ENCODE data around the gene LDHAL6A. TPM values are rescaled to one million over a fixed set of nuclear protein-coding genes. Genes with fewer than 3 reads are reported as not detected.

Gene LDHAL6A
- total RNA-seq, 1 experiment from 2014 or later: 0.59 TPM

DNA sequence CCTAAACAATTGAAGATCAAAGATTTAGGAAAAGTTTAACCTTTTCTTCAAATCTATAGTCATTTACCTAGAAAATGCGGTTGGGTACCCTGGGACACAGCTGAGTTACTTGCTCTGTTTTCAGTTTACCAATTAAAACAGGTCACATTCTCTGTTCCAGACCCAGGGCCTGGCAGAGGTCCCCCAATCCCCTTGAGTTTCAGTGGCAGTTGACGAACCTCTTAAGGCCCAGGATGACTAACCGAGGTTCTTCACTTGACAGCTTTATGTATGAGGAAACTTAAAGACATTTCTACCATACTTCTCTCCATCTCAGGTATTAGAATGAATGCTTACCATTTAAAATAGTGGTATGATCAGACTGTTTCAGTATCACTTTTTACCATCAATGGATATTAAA lies 16.3 kb downstream of the LDHAL6A start:
- POLR2A ChIA-PET: no interaction called here
- BruUV-seq (replicated peaks): no TSS peak
- H3K27ac Mint-ChIP-seq (ENCODE audit: unreplicated experiment): no peak overlapping the region

DNA sequence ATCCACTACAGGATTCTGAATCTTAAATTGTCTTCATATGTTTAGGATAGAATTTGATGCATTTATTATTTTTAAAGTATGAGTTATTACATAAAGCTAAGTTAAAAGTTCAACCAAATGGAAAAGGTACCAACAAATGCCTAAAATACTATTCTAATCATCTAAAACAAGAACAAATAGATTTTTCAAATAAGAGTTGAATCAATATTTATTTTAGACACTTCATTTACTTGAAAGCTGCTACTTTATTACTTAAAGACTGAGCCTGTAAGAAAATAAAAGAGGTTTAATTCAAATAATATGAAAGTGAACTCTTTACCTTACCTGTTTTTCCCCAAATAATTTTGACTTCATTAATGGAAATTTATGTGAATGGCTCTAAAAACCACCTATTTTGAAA lies 16.9 kb downstream of the LDHAL6A start:
- Histone ChIP-seq H3K4me1 (0 out of 2 replicates have a peak, but pooled peaks cover 3% of the 10 kb centered on the region), H3K36me3 (ENCODE audit: control insufficient read depth, insufficient read depth, low read length) (no peaks in the 10 kb centered on the region; the same call in 1 of the 2 replicates), H3K9me3 (no peaks in the 10 kb centered on the region), H3K4me3 (ENCODE audit: low read depth, low read length) (no peak overlapping the region), H3K27me3 (replicated peaks; ENCODE audit: control insufficient read depth, insufficient read depth, low read length) (no peaks in the 10 kb centered on the region)
- H3K9me3 Mint-ChIP-seq (ENCODE audit: unreplicated experiment): no peaks in the 10 kb centered on the region
- no TSS peak for BruUV-seq (replicated peaks)
- POLR2A ChIA-PET: no interaction called here
- CTCF ChIA-PET: no interaction called here
- H3K4me1 Mint-ChIP-seq (ENCODE audit: low read depth, unreplicated experiment): no peaks in the 10 kb centered on the region
- H3K36me3 Mint-ChIP-seq (ENCODE audit: insufficient read depth, unreplicated experiment): peaks cover 26% of the 10 kb centered on the region
- H3K27me3 Mint-ChIP-seq (ENCODE audit: insufficient read depth, unreplicated experiment): no peaks in the 10 kb centered on the region
- no peak overlapping the region for H3K27ac Mint-ChIP-seq (ENCODE audit: unreplicated experiment)
- intact Hi-C loops (cut with micrococcal nuclease; ENCODE audit: unreplicated experiment): no loop called here
- DNase-seq: no peak
- no peak overlapping the region for H3K4me3 Mint-ChIP-seq (ENCODE audit: unreplicated experiment)
- TF ChIP-seq, protein P1, sequence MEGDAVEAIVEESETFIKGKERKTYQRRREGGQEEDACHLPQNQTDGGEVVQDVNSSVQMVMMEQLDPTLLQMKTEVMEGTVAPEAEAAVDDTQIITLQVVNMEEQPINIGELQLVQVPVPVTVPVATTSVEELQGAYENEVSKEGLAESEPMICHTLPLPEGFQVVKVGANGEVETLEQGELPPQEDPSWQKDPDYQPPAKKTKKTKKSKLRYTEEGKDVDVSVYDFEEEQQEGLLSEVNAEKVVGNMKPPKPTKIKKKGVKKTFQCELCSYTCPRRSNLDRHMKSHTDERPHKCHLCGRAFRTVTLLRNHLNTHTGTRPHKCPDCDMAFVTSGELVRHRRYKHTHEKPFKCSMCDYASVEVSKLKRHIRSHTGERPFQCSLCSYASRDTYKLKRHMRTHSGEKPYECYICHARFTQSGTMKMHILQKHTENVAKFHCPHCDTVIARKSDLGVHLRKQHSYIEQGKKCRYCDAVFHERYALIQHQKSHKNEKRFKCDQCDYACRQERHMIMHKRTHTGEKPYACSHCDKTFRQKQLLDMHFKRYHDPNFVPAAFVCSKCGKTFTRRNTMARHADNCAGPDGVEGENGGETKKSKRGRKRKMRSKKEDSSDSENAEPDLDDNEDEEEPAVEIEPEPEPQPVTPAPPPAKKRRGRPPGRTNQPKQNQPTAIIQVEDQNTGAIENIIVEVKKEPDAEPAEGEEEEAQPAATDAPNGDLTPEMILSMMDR (IDR thresholded peaks at IDR 0.05; ENCODE audit: insufficient read depth in 1 of 2, low read depth in 1 of 2, low read length in 1 of 2, severe bottlenecking in 1 of 2, unreplicated experiment in 1 of 2): no peak

More for the DNA sequence above, 16.3 kb downstream of the LDHAL6A start:
- CTCF ChIA-PET: no interaction called here
- H3K4me1 ChIP-seq: 0 out of 2 replicates have a peak, but pooled peaks cover 3% of the 10 kb centered on the region
- Mint-ChIP-seq H3K27me3 (ENCODE audit: insufficient read depth, unreplicated experiment) (no peaks in the 10 kb centered on the region), H3K9me3 (ENCODE audit: unreplicated experiment) (no peaks in the 10 kb centered on the region), H3K36me3 (ENCODE audit: insufficient read depth, unreplicated experiment) (peaks cover 21% of the 10 kb centered on the region), H3K4me1 (ENCODE audit: low read depth, unreplicated experiment) (no peaks in the 10 kb centered on the region), H3K4me3 (ENCODE audit: unreplicated experiment) (no peak overlapping the region)
- no peak overlapping the region for H3K4me3 ChIP-seq (ENCODE audit: low read depth, low read length)
- H3K27me3 ChIP-seq (replicated peaks; ENCODE audit: control insufficient read depth, insufficient read depth, low read length): no peaks in the 10 kb centered on the region
- TF ChIP-seq, protein P1 (IDR thresholded peaks at IDR 0.05; ENCODE audit: insufficient read depth in 1 of 2, low read depth in 1 of 2, low read length in 1 of 2, severe bottlenecking in 1 of 2, unreplicated experiment in 1 of 2): no peak
- intact Hi-C loops (cut with micrococcal nuclease; ENCODE audit: unreplicated experiment): no loop called here
- H3K9me3 ChIP-seq: no peaks in the 10 kb centered on the region
- DNase-seq: no peak
- no peaks in the 10 kb centered on the region; the same call in 1 of the 2 replicates for H3K36me3 ChIP-seq (ENCODE audit: control insufficient read depth, insufficient read depth, low read length)

DNA sequence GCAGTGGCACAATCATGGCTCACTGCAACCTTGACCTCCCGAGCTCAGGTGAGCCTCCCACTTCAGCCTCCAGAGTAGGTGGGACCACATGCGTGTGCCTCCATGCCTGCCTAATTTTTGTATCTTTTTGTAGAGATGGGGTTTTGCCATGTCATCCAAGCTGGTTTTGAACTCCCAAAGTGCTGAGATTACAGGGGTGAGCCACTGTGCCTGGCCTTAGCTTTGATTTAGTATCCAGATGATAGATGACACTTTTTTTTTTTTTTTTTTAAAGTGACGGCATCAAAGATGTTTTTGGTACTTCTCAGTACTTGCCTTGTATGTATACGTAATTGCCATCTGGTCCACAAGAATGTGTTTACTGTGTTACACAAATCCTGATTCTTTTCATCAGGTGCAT lies 23.4 kb downstream of the LDHAL6A start:
- CTCF ChIA-PET: no interaction called here
- peaks cover 82% of the 10 kb centered on the region for H3K36me3 Mint-ChIP-seq (ENCODE audit: insufficient read depth, unreplicated experiment)
- POLR2A ChIA-PET: no interaction called here
- no peak overlapping the region for H3K4me3 Mint-ChIP-seq (ENCODE audit: unreplicated experiment)
- no TSS peak for BruUV-seq (replicated peaks)
- H3K9me3 Mint-ChIP-seq (ENCODE audit: unreplicated experiment): no peaks in the 10 kb centered on the region
- intact Hi-C loops (cut with micrococcal nuclease; ENCODE audit: unreplicated experiment): no loop called here
- no peak overlapping the region for H3K27ac Mint-ChIP-seq (ENCODE audit: unreplicated experiment)
- TF ChIP-seq, protein P1 (IDR thresholded peaks at IDR 0.05; ENCODE audit: insufficient read depth in 1 of 2, low read depth in 1 of 2, low read length in 1 of 2, severe bottlenecking in 1 of 2, unreplicated experiment in 1 of 2): no peak
- no peaks in the 10 kb centered on the region for H3K27me3 Mint-ChIP-seq (ENCODE audit: insufficient read depth, unreplicated experiment)
- H3K4me1 Mint-ChIP-seq (ENCODE audit: low read depth, unreplicated experiment): no peaks in the 10 kb centered on the region
- H3K36me3 ChIP-seq (ENCODE audit: control insufficient read depth, insufficient read depth, low read length): no peaks in the 10 kb centered on the region; the same call in 1 of the 2 replicates
- no peaks in the 10 kb centered on the region for H3K9me3 ChIP-seq
- H3K4me3 ChIP-seq (ENCODE audit: low read depth, low read length): no peak overlapping the region
- no peaks in the 10 kb centered on the region for H3K27me3 ChIP-seq (replicated peaks; ENCODE audit: control insufficient read depth, insufficient read depth, low read length)
- no peak for DNase-seq
- H3K4me1 ChIP-seq: no peaks in the 10 kb centered on the region
